Activated T-cell treated with anti-CD3 and anti-CD28 coated beads for 4 hours (primary cell): ENCODE data around the gene SPEG.
"Not testable (repeated sequence)": the region's sequence is repeated elsewhere in the genome, so short reads cannot be mapped to it uniquely, and the experiment has no call there.

ENCODE experiments used
- DNase-seq: peaks from one replicate; pipeline ENCODE4 v3.0.0-alpha.2; 2020

SPEG gene

GRCh38 chr2:219405451-219405850 lies 29.2 kb upstream of the SPEG start:
- no peak for DNase-seq

- DNase-seq = no peak
These were observed 28.4 kb upstream of the SPEG start for GRCh38 chr2:219405958-219406860.

GRCh38 chr2:219406861-219407230 lies 27.8 kb upstream of the SPEG start:
- DNase-seq = no peak

- DNase-seq = not testable (repeated sequence)
These were observed 27.3 kb upstream of the SPEG start for GRCh38 chr2:219407343-219407742.

- DNase-seq = no peak
These were observed 26.4 kb upstream of the SPEG start for GRCh38 chr2:219408204-219408603.

GRCh38 chr2:219408631-219409030 lies 26.0 kb upstream of the SPEG start:
- no peak for DNase-seq

- DNase-seq = no peak
These were observed 25.0 kb upstream of the SPEG start for GRCh38 chr2:219409619-219410018.

GRCh38 chr2:219410390-219410789 lies 24.3 kb upstream of the SPEG start:
- no peak for DNase-seq

- no peak for DNase-seq
These were observed 19.8 kb upstream of the SPEG start for GRCh38 chr2:219414857-219415256.

- DNase-seq = no peak
These were observed 18.9 kb upstream of the SPEG start for GRCh38 chr2:219415580-219416234.

GRCh38 chr2:219416235-219416602 lies 18.4 kb upstream of the SPEG start:
- no peak for DNase-seq

- no peak for DNase-seq
These were observed 17.7 kb upstream of the SPEG start for GRCh38 chr2:219416938-219417337.

- peak; percentile 31 for DNase-seq
These were observed 17.3 kb upstream of the SPEG start for GRCh38 chr2:219417374-219417773.

- DNase-seq = no peak
These were observed 16.3 kb upstream of the SPEG start, which contains the start of gene DES for GRCh38 chr2:219418155-219419011. Gene DES (plus strand): TSS chr2:219418377. CDS start chr2:219418463, 86 bp downstream.

GRCh38 chr2:219419012-219419324 lies 15.7 kb upstream of the SPEG start:
- DNase-seq = no peak

GRCh38 chr2:219419331-219420197 lies 15.1 kb upstream of the SPEG start:
- no peak for DNase-seq

- DNase-seq = no peak
These were observed 14.0 kb upstream of the SPEG start for GRCh38 chr2:219420687-219421086.

GRCh38 chr2:219421323-219421722 lies 13.3 kb upstream of the SPEG start:
- no peak for DNase-seq

- no peak for DNase-seq
These were observed 11.6 kb upstream of the SPEG start for GRCh38 chr2:219422952-219423534.

- no peak for DNase-seq
These were observed 10.8 kb upstream of the SPEG start for GRCh38 chr2:219423652-219424377.
